Head of caudate nucleus (tissue), 42 donors: ENCODE data around the gene MED6.

ENCODE experiments used
- DNase-seq, 42 donors: peaks; one replicate each; pipeline versions ENCODE4 v3.0.0 to v3.0.0-alpha.2; 2020 to 2021; ENCODE audit warnings: mixed read lengths in 7 of 42
- intact Hi-C: fragments of 100-400 bp; cut with DNase I; formaldehyde crosslinking; loops from one replicate; pipeline ENCODE4 v1.15.0; 2022

MED6 gene

GRCh38 chr14:70602254-70602653 lies 1.8 kb upstream of the MED6 start:
- no peak for DNase-seq
- intact Hi-C loops: no loop called here

- no peak for DNase-seq
- intact Hi-C loops: no loop called here
These were observed 707 bp upstream of the MED6 start for GRCh38 chr14:70601162-70601561.

- no peak for DNase-seq
- intact Hi-C loops: no loop called here
These were observed 1.1 kb downstream of the MED6 start for GRCh38 chr14:70599345-70599744.

GRCh38 chr14:70597731-70598130 lies 2.7 kb downstream of the MED6 start:
- intact Hi-C loops: no loop called here
- no peak for DNase-seq

- intact Hi-C loops: no loop called here
These were observed 4.8 kb downstream of the MED6 start for GRCh38 chr14:70595443-70596185.

GRCh38 chr14:70594461-70594860 lies 6.0 kb downstream of the MED6 start:
- intact Hi-C loops: no loop called here
- no peak for DNase-seq

More at GRCh38 chr14:70595443-70596185, 4.8 kb downstream of the MED6 start:
- no peak for DNase-seq

GRCh38 chr14:70585231-70585630 lies 15.2 kb downstream of the MED6 start:
- intact Hi-C loops: no loop called here
- peak in 2 of 42 donors; percentile 14 to 27 for DNase-seq

- intact Hi-C loops: no loop called here
These were observed 23.6 kb downstream of the MED6 start for GRCh38 chr14:70576891-70577290.

GRCh38 chr14:70573050-70573449 lies 27.4 kb downstream of the MED6 start:
- DNase-seq: no peak
- intact Hi-C loops: no loop called here

More at GRCh38 chr14:70576891-70577290, 23.6 kb downstream of the MED6 start:
- DNase-seq: no peak

GRCh38 chr14:70571139-70571538 lies 29.3 kb downstream of the MED6 start:
- no peak for DNase-seq
- intact Hi-C loops: no loop called here

- DNase-seq: no peak
- intact Hi-C loops: no loop called here
These were observed 32.7 kb downstream of the MED6 start for GRCh38 chr14:70567791-70568190.

- intact Hi-C loops: no loop called here
- DNase-seq: peak in 25 of 42 donors; percentile 3 to 72 (median 19)
These were observed 36.6 kb downstream of the MED6 start for GRCh38 chr14:70563869-70564268.

- DNase-seq: no peak
- intact Hi-C loops: no loop called here
These were observed 37.0 kb downstream of the MED6 start for GRCh38 chr14:70563417-70563816.

GRCh38 chr14:70558356-70558755 lies 42.1 kb downstream of the MED6 start:
- intact Hi-C loops: no loop called here
- no peak for DNase-seq

GRCh38 chr14:70555890-70556289 lies 44.6 kb downstream of the MED6 start:
- DNase-seq: no peak
- intact Hi-C loops: no loop called here

GRCh38 chr14:70538087-70538486 lies 62.4 kb downstream of the MED6 start:
- intact Hi-C loops: no loop called here
- DNase-seq: no peak

GRCh38 chr14:70536830-70537229 lies 63.6 kb downstream of the MED6 start:
- no peak for DNase-seq
- intact Hi-C loops: no loop called here

- intact Hi-C loops: no loop called here
- no peak for DNase-seq
These were observed 65.6 kb downstream of the MED6 start, which contains the start of gene ADAM20 for GRCh38 chr14:70534904-70535303. Gene ADAM20 (minus strand): TSS chr14:70535004. CDS start chr14:70524757, 10,247 bp downstream.
